HepG2 (cell line): ENCODE data around the gene GP1BA. TPM values are rescaled to one million over a fixed set of nuclear protein-coding genes. Genes with fewer than 3 reads are reported as not detected.

Experiments used
- ATAC-seq: fragments of 200-7000 bp; cut with Tn5 transposase; 3 replicates; pipeline ENCODE4 v1.9.1; 2020; ENCODE audit warnings: mild to moderate bottlenecking, moderate library complexity
- BruUV-seq: library from RNA; stranded (reverse); fragments of 400-500 nt; replicated peaks from 2 replicates; lab custom pipeline; 2021; lab: Mats Ljungman, UMichigan
- CTCF ChIA-PET: fragments of 300-600 bp; formaldehyde crosslinking; extraction: SDS; loops from one replicate; lab custom pipeline; 2021; ENCODE audit warnings: low total read pairs, inconsistent platforms, low intra/inter-chr PET ratio; lab: Yijun Ruan, JAX
- POLR2A ChIA-PET: fragments of 350-600 bp; sonication (Branson Sonifier 250); formaldehyde crosslinking; loops from one replicate; lab custom pipeline; 2020; ENCODE audit warnings: antibody characterized with exemption, inconsistent platforms; lab: Yijun Ruan, JAX
- DNase-seq: peaks from one replicate; pipeline ENCODE4 v3.0.0-alpha.2; 2015; ENCODE audit warnings: low spot score
- FAIRE-seq: peaks from 3 replicates; lab custom pipeline; 2011; peaks lifted over from hg19 to GRCh38; lab: Jason Lieb, UNC
- H2AFZ ChIP-seq: one replicate; pipeline ENCODE4 v1.6.1; 2011; ENCODE audit warnings: low read length, inconsistent platforms
- H3K27ac ChIP-seq: fragments of 300-600 bp; 3 replicates; pipeline ENCODE4 v1.8.0; 2011; ENCODE audit warnings: mixed run types, mild to moderate bottlenecking, mixed read lengths, low read length, inconsistent platforms; ENCODE audit not compliant: insufficient read depth; ENCODE audit errors: extremely low read length
- H3K27me3 ChIP-seq, 2 experiments: fragments of 200-600 bp in 1 of 2; 2 replicates in 1 of 2; 3 replicates in 1 of 2; pipeline versions ENCODE4 v1.6.0 to v1.8.0; 2011; ENCODE audit warnings: low read length in 2 of 2, mild to moderate bottlenecking in 2 of 2, moderate library complexity in 2 of 2, inconsistent platforms in 1 of 2; ENCODE audit not compliant: insufficient read depth in 2 of 2, control insufficient read depth in 1 of 2
- H3K36me3 ChIP-seq, 2 experiments: fragments of 200-600 bp in 1 of 2; replicated peaks in 1 of 2; 2 replicates in 1 of 2; 3 replicates in 1 of 2; pipeline versions ENCODE4 v1.5.1 to v1.8.0; 2011; ENCODE audit warnings: low read length in 2 of 2, inconsistent platforms in 1 of 2; ENCODE audit not compliant: insufficient read depth in 2 of 2, control insufficient read depth in 1 of 2
- H3K4me1 ChIP-seq: 2 replicates; pipeline ENCODE4 v1.5.1; 2012; ENCODE audit warnings: low read length, inconsistent platforms; ENCODE audit not compliant: insufficient read depth
- H3K4me2 ChIP-seq: 2 replicates; pipeline ENCODE4 v1.6.0; 2011; ENCODE audit warnings: low read depth, low read length, inconsistent platforms
- H3K4me3 ChIP-seq, 3 experiments: fragments of 200-600 bp in 1 of 3; sonication (generic), shearing (Covaris generic) in 1 of 3; replicated peaks in 1 of 3; 2 replicates each; pipeline ENCODE4 v1.5.1; 2011 to 2016; ENCODE audit warnings: low read length in 3 of 3, inconsistent platforms in 2 of 3, low read depth in 2 of 3, mild to moderate bottlenecking in 2 of 3, control low read depth in 1 of 3, mixed read lengths in 1 of 3; ENCODE audit not compliant: insufficient read depth in 1 of 3
- H3K79me2 ChIP-seq: one replicate; pipeline ENCODE4 v1.6.1; 2011; ENCODE audit warnings: low read length, inconsistent platforms; ENCODE audit not compliant: insufficient read depth
- H3K9ac ChIP-seq: 2 replicates; pipeline ENCODE4 v1.6.0; 2011; ENCODE audit warnings: mild to moderate bottlenecking, low read depth, low read length, inconsistent platforms; ENCODE audit not compliant: insufficient read depth
- H3K9me3 ChIP-seq: 2 replicates; pipeline ENCODE4 v1.5.1; 2012; ENCODE audit warnings: mild to moderate bottlenecking, low read length
- H4K20me1 ChIP-seq: 2 replicates; pipeline ENCODE4 v1.6.0; 2011; ENCODE audit warnings: inconsistent platforms, mild to moderate bottlenecking, low read length, moderate library complexity; ENCODE audit not compliant: insufficient read depth
- ARID2 ChIP-seq: sonication (generic); formaldehyde crosslinking; IDR thresholded peaks from 2 replicates; pipeline ENCODE4 v1.8.1; 2022; ENCODE audit warnings: mild to moderate bottlenecking, missing genetic modification reagents, borderline replicate concordance
- EED ChIP-seq: sonication (generic); formaldehyde crosslinking; IDR thresholded peaks from 2 replicates; pipeline ENCODE4 v1.5.0; 2020; ENCODE audit warnings: mild to moderate bottlenecking, missing genetic modification reagents
- HOMEZ ChIP-seq: IDR thresholded peaks from 2 replicates; pipeline ENCODE4 v1.6.1; 2016; ENCODE audit warnings: low read depth
- ISL2 ChIP-seq: sonication (generic); formaldehyde crosslinking; IDR thresholded peaks from 2 replicates; pipeline ENCODE4 v1.5.0; 2020; ENCODE audit warnings: missing genetic modification reagents
- MED1 ChIP-seq: sonication (generic); formaldehyde crosslinking; IDR thresholded peaks from 2 replicates; pipeline ENCODE4 v1.4.0; 2020; ENCODE audit warnings: missing genetic modification reagents
- MIER2 ChIP-seq: IDR thresholded peaks from 2 replicates; pipeline ENCODE4 v1.6.1; 2016; ENCODE audit warnings: missing biosample characterization, missing genetic modification reagents
- NFKB2 ChIP-seq: sonication (generic); formaldehyde crosslinking; IDR thresholded peaks from 2 replicates; pipeline ENCODE4 v1.4.0; 2020; ENCODE audit warnings: missing genetic modification reagents, borderline replicate concordance
- NFKBIZ ChIP-seq: IDR thresholded peaks from 2 replicates; pipeline ENCODE4 v1.6.1; 2018; ENCODE audit warnings: missing genetic modification reagents, missing compliant biosample characterization
- PAXIP1 ChIP-seq: sonication (generic); formaldehyde crosslinking; conservative IDR thresholded peaks from 2 replicates; pipeline ENCODE4 v1.4.0; 2020; ENCODE audit warnings: mild to moderate bottlenecking, missing genetic modification reagents, moderate library complexity
- PHF21A ChIP-seq: sonication (generic); formaldehyde crosslinking; IDR thresholded peaks from 2 replicates; pipeline ENCODE4 v1.5.0; 2020; ENCODE audit warnings: mild to moderate bottlenecking, missing genetic modification reagents
- PHF8 ChIP-seq: sonication (generic); formaldehyde crosslinking; IDR thresholded peaks from 2 replicates; pipeline ENCODE4 v1.5.0; 2020; ENCODE audit warnings: missing genetic modification reagents
- RARA ChIP-seq: IDR thresholded peaks from 2 replicates; pipeline ENCODE4 v1.6.1; 2016; ENCODE audit warnings: missing genetic modification reagents, missing compliant biosample characterization
- REPIN1 ChIP-seq: sonication (generic); formaldehyde crosslinking; IDR thresholded peaks from 2 replicates; pipeline ENCODE4 v1.8.0; 2022; ENCODE audit warnings: missing genetic modification reagents, low read depth, mild to moderate bottlenecking, borderline replicate concordance
- ZNF777 ChIP-seq: sonication (generic); formaldehyde crosslinking; IDR thresholded peaks from 2 replicates; pipeline ENCODE4 v1.4.0; 2020; ENCODE audit warnings: missing genetic modification reagents
- ZSCAN21 ChIP-seq: sonication (generic); formaldehyde crosslinking; IDR thresholded peaks from 2 replicates; pipeline ENCODE4 v1.8.0; 2022; ENCODE audit warnings: mild to moderate bottlenecking, missing genetic modification reagents, moderate library complexity, borderline replicate concordance
- WGBS: methylation state at CpG from one replicate; pipeline ENCODE4 v1.1.6; 2017; ENCODE audit warnings: low lambda C conversion rate; 5-methylcytosine and 5-hydroxymethylcytosine counted together
- in situ Hi-C: cut with HindIII; loops from 2 replicates; pipeline ENCODE4 v1.10.0; 2017; ENCODE audit warnings: low pct_unique_long_range_greater_than_20kb; ENCODE audit not compliant: extremely low pct_ligation_motif_present
- intact Hi-C: fragments of 100-400 bp; cut with micrococcal nuclease; formaldehyde crosslinking; loops from one replicate; pipeline ENCODE4 v1.10.0; 2022; ENCODE audit not compliant: unreplicated experiment
- polyA plus RNA-seq, 8 experiments: library from polyadenylated mRNA; depleted of rRNA in 3 of 8; stranded (reverse) in 7 of 8; unstranded in 1 of 8; fragments of >200 nt; fragmentation: Illumina TruSeq in 4 of 8; extraction: Trizol in 4 of 8; gene quantifications; 2 replicates each; pipeline versions ENCODE4 v1.2.1 to v1.2.3, GENCODE V29; 2011 to 2016; ENCODE audit warnings: low read depth in 4 of 8, missing spikeins in 1 of 8, mixed read lengths in 1 of 8; ENCODE audit not compliant: insufficient read depth in 1 of 8
- total RNA-seq, 5 experiments: library from RNA; depleted of rRNA; stranded (reverse); fragments of >200 nt; fragmentation: Illumina TruSeq; extraction: Trizol; gene quantifications; 2 replicates each; pipeline ENCODE4 v1.2.3, GENCODE V29; 2016; ENCODE audit warnings: low read depth in 1 of 5

GP1BA gene
- total and polyA plus RNA-seq, 2 of the 13 experiments (the other 11 are each of a cell fraction or from before 2014, with no cell fraction given), result not detected

- no peak overlapping the region for H2AFZ ChIP-seq
- H3K36me3 ChIP-seq, result peaks cover 0 to 13% of the 10 kb centered on the region in 2 experiments; a peak in 3 of 5 replicates
- peak overlapping the region; percentile 72 to 88 (median 77) for H3K4me3 ChIP-seq
- ChIA-PET POLR2A (interaction anchor here (0.6 to 10.5 kb wide), 16 partner anchors 10 to 402 kb away, joined by 3 to 273 read pairs (median 12); partner anchors contain the start of genes CAMTA2, ENO3, INCA1 and KIF1C), CTCF (no interaction called here)
- no TSS peak for BruUV-seq
- H3K79me2 ChIP-seq, result peaks cover 27% of the 10 kb centered on the region
- H3K9ac ChIP-seq, result peak overlapping the region; percentile 91
- intact Hi-C loops, result loop anchor here (5.0 to 10.0 kb wide), 2 partner anchors 62 to 255 kb away; partner anchors contain the start of gene ARRB2
- in situ Hi-C loops, result no loop called here
- H3K27me3 ChIP-seq, result no peaks in the 10 kb centered on the region; a peak in 1 of 5 replicates
- H3K4me1 ChIP-seq, result peaks cover 31% of the 10 kb centered on the region
- peak; percentile 46 for DNase-seq
- WGBS, result 0% methylated on average over 8 of the region's 16 CpGs
- H3K4me2 ChIP-seq, result peak overlapping the region; percentile 82
- FAIRE-seq, result peak; percentile 37
- peak; percentile 1; the same call in 1 of the 3 replicates for ATAC-seq
- peak overlapping the region; percentile 92 for H3K27ac ChIP-seq
- H3K9me3 ChIP-seq, result no peaks in the 10 kb centered on the region
- H4K20me1 ChIP-seq, result no peaks in the 10 kb centered on the region
- 0 out of 2 replicates have a peak, but pooled peaks have one; percentile 11 for TF ChIP-seq HOMEZ (CRISPR knock-in tag)
- TF ChIP-seq NFKBIZ (CRISPR knock-in tag), result no peak
- TF ChIP-seq NFKB2 (CRISPR knock-in tag), result peak; percentile 49; the same call in 1 of the 2 replicates
- 0 out of 2 replicates have a peak, but pooled peaks have one; percentile 35 for TF ChIP-seq EED (CRISPR knock-in tag)
- peak; percentile 37; the same call in 1 of the 2 replicates for TF ChIP-seq ZSCAN21
- no peak for TF ChIP-seq PHF21A (CRISPR knock-in tag)
- peak; percentile 66 for TF ChIP-seq RARA (CRISPR knock-in tag)
- peak; percentile 48; the same call in 1 of the 2 replicates for TF ChIP-seq ISL2 (CRISPR knock-in tag)
- TF ChIP-seq ZNF777 (CRISPR knock-in tag), result peak; percentile 40; the same call in 1 of the 2 replicates
- TF ChIP-seq MIER2 (CRISPR knock-in tag), result peak; percentile 84
- peak; percentile 28; the same call in 1 of the 2 replicates for TF ChIP-seq PAXIP1 (CRISPR knock-in tag)
- TF ChIP-seq MED1 (CRISPR knock-in tag), result 0 out of 2 replicates have a peak, but pooled peaks have one; percentile 28
- TF ChIP-seq ARID2 (CRISPR knock-in tag), result no peak
- 0 out of 2 replicates have a peak, but pooled peaks have one; percentile 31 for TF ChIP-seq PHF8
- 0 out of 2 replicates have a peak, but pooled peaks have one; percentile 32 for TF ChIP-seq REPIN1
These were observed 37.6 kb downstream of the GP1BA start for GRCh38 chr17:4969551-4970173.
